Osteocyte (in vitro differentiated cells): ENCODE data around the gene RPRML. TPM values are rescaled to one million over a fixed set of nuclear protein-coding genes. Genes with fewer than 3 reads are reported as not detected.
"Not testable (repeated sequence)": the region's sequence is repeated elsewhere in the genome, so short reads cannot be mapped to it uniquely, and the experiment has no call there.

Source experiments
- DNase-seq: peaks from one replicate; pipeline ENCODE4 v3.0.0; 2021; ENCODE audit warnings: mixed read lengths; ENCODE audit not compliant: unreplicated experiment; ENCODE audit errors: extremely low spot score
- H3K27ac Mint-ChIP-seq: one replicate; pipeline ENCODE4 v1.8.0; 2021; ENCODE audit warnings: mild to moderate bottlenecking, mixed read lengths; ENCODE audit not compliant: unreplicated experiment
- H3K27me3 Mint-ChIP-seq: one replicate; pipeline ENCODE4 v1.8.0; 2021; ENCODE audit warnings: mixed read lengths; ENCODE audit not compliant: unreplicated experiment
- H3K36me3 Mint-ChIP-seq: one replicate; pipeline ENCODE4 v1.8.0; 2021; ENCODE audit warnings: mixed read lengths; ENCODE audit not compliant: unreplicated experiment
- H3K4me1 Mint-ChIP-seq: one replicate; pipeline ENCODE4 v1.8.0; 2021; ENCODE audit warnings: mixed read lengths; ENCODE audit not compliant: unreplicated experiment
- H3K4me3 Mint-ChIP-seq: one replicate; pipeline ENCODE4 v1.8.0; 2021; ENCODE audit warnings: mild to moderate bottlenecking, moderate library complexity, mixed read lengths; ENCODE audit not compliant: unreplicated experiment
- H3K9me3 Mint-ChIP-seq: one replicate; pipeline ENCODE4 v1.8.0; 2021; ENCODE audit warnings: mixed read lengths; ENCODE audit not compliant: unreplicated experiment
- CTCF ChIP-seq: fragments of 200-600 bp; sonication (generic); IDR thresholded peaks from 2 replicates; pipeline ENCODE4 v1.5.0; 2021; ENCODE audit warnings: antibody characterized with exemption, mild to moderate bottlenecking, moderate library complexity
- total RNA-seq: library from RNA; stranded (reverse); gene quantifications from 2 replicates; pipeline ENCODE4 v1.2.1, GENCODE V29; 2021

Gene RPRML
- total RNA-seq, 1 donor from 2014 or later = not detected

- TF ChIP-seq CTCF = no peak
Measured at GRCh38 chr17:47004906-47005305, 25.9 kb upstream of the RPRML start.

GRCh38 chr17:47003864-47004263, 24.8 kb upstream of the RPRML start:
- H3K27me3 Mint-ChIP-seq, DNase-seq, H3K27ac Mint-ChIP-seq, H3K4me1 Mint-ChIP-seq, H3K36me3 Mint-ChIP-seq, H3K4me3 Mint-ChIP-seq, H3K9me3 Mint-ChIP-seq: not testable (repeated sequence)

More at GRCh38 chr17:47004906-47005305, 25.9 kb upstream of the RPRML start:
- no peaks in the 10 kb centered on the region for H3K9me3 Mint-ChIP-seq
- peaks cover 3% of the 10 kb centered on the region for H3K4me1 Mint-ChIP-seq
- peak overlapping the region; percentile 3 for H3K27ac Mint-ChIP-seq
- H3K27me3 Mint-ChIP-seq = no peaks in the 10 kb centered on the region
- DNase-seq = no peak
- H3K4me3 Mint-ChIP-seq = no peak overlapping the region
- H3K36me3 Mint-ChIP-seq = no peaks in the 10 kb centered on the region

- Mint-ChIP-seq H3K36me3 (no peaks in the 10 kb centered on the region), H3K4me1 (no peaks in the 10 kb centered on the region), H3K4me3 (no peak overlapping the region), H3K27me3 (peaks cover under 1% of the 10 kb centered on the region), H3K27ac (no peak overlapping the region), H3K9me3 (no peaks in the 10 kb centered on the region)
- TF ChIP-seq CTCF = no peak
- DNase-seq = no peak
Measured at GRCh38 chr17:46995841-46996571, 17.0 kb upstream of the RPRML start.

GRCh38 chr17:46994993-46995392, 15.9 kb upstream of the RPRML start:
- no peak overlapping the region for H3K27ac Mint-ChIP-seq
- H3K27me3 Mint-ChIP-seq = peaks cover 10% of the 10 kb centered on the region
- no peak for DNase-seq
- TF ChIP-seq CTCF = no peak
- no peak overlapping the region for H3K4me3 Mint-ChIP-seq
- no peaks in the 10 kb centered on the region for H3K9me3 Mint-ChIP-seq
- H3K4me1 Mint-ChIP-seq = no peaks in the 10 kb centered on the region
- H3K36me3 Mint-ChIP-seq = no peaks in the 10 kb centered on the region

GRCh38 chr17:46991617-46992016, 12.6 kb upstream of the RPRML start:
- no peaks in the 10 kb centered on the region for H3K36me3 Mint-ChIP-seq
- TF ChIP-seq CTCF = no peak
- no peaks in the 10 kb centered on the region for H3K4me1 Mint-ChIP-seq
- no peak overlapping the region for H3K4me3 Mint-ChIP-seq
- no peaks in the 10 kb centered on the region for H3K9me3 Mint-ChIP-seq
- peaks cover 24% of the 10 kb centered on the region for H3K27me3 Mint-ChIP-seq
- no peak overlapping the region for H3K27ac Mint-ChIP-seq
- no peak for DNase-seq
